PFSK-1 (cell line): ENCODE data around the gene EXOC6B.

Experiments
- FOXP2 ChIP-seq: optimal IDR thresholded peaks from 2 replicates; pipeline ENCODE3; 2011; ENCODE audit warnings: borderline replicate concordance, control low read depth, inconsistent platforms; ENCODE audit not compliant: insufficient read depth; ENCODE audit errors: extremely low read length, extremely low read depth
- POLR2AphosphoS5 ChIP-seq: IDR thresholded peaks from 2 replicates; pipeline ENCODE4 v1.6.1; 2012; ENCODE audit warnings: low read depth, mild to moderate bottlenecking, control low read depth, low read length, moderate library complexity
- REST ChIP-seq, 2 experiments: IDR thresholded peaks; 2 replicates each; pipeline versions ENCODE4 v1.6.1 to v1.8.0; 2011 to 2012; ENCODE audit warnings: low read depth in 2 of 2, low read length in 2 of 2, control low read depth in 1 of 2, inconsistent platforms in 1 of 2, mild to moderate bottlenecking in 1 of 2, moderate library complexity in 1 of 2; ENCODE audit not compliant: insufficient read depth in 1 of 2
- SIN3A ChIP-seq: IDR thresholded peaks from 2 replicates; pipeline ENCODE4 v1.6.1; 2012; ENCODE audit warnings: mild to moderate bottlenecking, low read length, moderate library complexity, borderline replicate concordance; ENCODE audit not compliant: insufficient read depth
- TAF1 ChIP-seq: IDR thresholded peaks from 2 replicates; pipeline ENCODE4 v1.6.1; 2012; ENCODE audit warnings: low read length, control low read depth, borderline replicate concordance; ENCODE audit not compliant: insufficient read depth

EXOC6B gene

GRCh38 chr2:72415781-72416475 is 409.9 kb downstream of the EXOC6B start:
- no peak for TF ChIP-seq TAF1
- no peak for TF ChIP-seq FOXP2
- no peak for TF ChIP-seq REST (IDR thresholded peaks at IDR 0.05; ENCODE audit: insufficient read depth in 1 of 2, low read depth in 2 of 2, low read length in 2 of 2)
- TF ChIP-seq SIN3A: no peak
- no peak for TF ChIP-seq POLR2AphosphoS5

- no peak for TF ChIP-seq FOXP2
- TF ChIP-seq POLR2AphosphoS5: no peak
- TF ChIP-seq SIN3A: no peak
- no peak for TF ChIP-seq REST (IDR thresholded peaks at IDR 0.05; ENCODE audit: insufficient read depth in 1 of 2, low read depth in 2 of 2, low read length in 2 of 2)
- TF ChIP-seq TAF1: no peak
These were observed 410.6 kb downstream of the EXOC6B start for GRCh38 chr2:72415241-72415661.

- TF ChIP-seq POLR2AphosphoS5 (no peak), TAF1 (no peak), SIN3A (no peak), REST (IDR thresholded peaks at IDR 0.05; ENCODE audit: insufficient read depth in 1 of 2, low read depth in 2 of 2, low read length in 2 of 2) (no peak), FOXP2 (no peak)
These were observed 411.6 kb downstream of the EXOC6B start for GRCh38 chr2:72414137-72414760.

GRCh38 chr2:72413716-72414115 is 412.1 kb downstream of the EXOC6B start:
- no peak for TF ChIP-seq FOXP2
- TF ChIP-seq SIN3A: no peak
- TF ChIP-seq REST (IDR thresholded peaks at IDR 0.05; ENCODE audit: insufficient read depth in 1 of 2, low read depth in 2 of 2, low read length in 2 of 2): no peak
- no peak for TF ChIP-seq TAF1
- TF ChIP-seq POLR2AphosphoS5: no peak
